ENCODE results near the gene CRK.

The CRK gene

DNA sequence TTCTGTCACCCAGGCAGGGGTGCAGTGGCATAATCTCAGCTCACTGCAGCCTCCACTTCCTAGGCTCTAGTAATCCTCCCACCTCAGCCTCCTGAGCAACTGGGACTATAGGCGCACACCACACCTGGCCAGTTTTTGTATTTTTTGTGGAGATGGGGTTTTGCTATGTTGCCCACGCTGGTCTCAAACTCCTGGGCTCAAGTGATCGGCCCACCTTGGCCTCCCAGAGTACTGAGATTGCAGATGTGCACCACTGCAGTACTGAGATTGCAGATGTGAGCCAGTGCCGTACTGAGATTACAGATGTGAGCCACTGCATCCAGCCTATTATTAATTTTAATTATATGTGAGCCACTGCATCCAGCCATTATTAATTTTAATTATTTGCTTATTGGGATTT, 13.8 kb downstream of the CRK start:
- TF ChIP-seq Cebpa-rat (IDR thresholded peaks at IDR 0.05): no peak
- H3K27me3 ChIP-seq: no peaks in the 10 kb centered on the region
- no peak overlapping the region for H3K9ac ChIP-seq
- peaks cover 29 to 99% (median 73%) of the 10 kb centered on the region in 11 experiments for H3K36me3 ChIP-seq
- H3K4me2 ChIP-seq: no peak overlapping the region
- no peak overlapping the region for H3K4me3 ChIP-seq
- H3K27ac ChIP-seq: no peak overlapping the region
- H3K9me3 ChIP-seq (replicated peaks in 1 of 11): no peaks in the 10 kb centered on the region
- H4K20me1 ChIP-seq: peaks cover 89 to 100% (median 100%) of the 10 kb centered on the region in 11 experiments
- peaks cover 5 to 14% (median 9%) of the 10 kb centered on the region in 10 experiments for H3K4me1 ChIP-seq

DNA sequence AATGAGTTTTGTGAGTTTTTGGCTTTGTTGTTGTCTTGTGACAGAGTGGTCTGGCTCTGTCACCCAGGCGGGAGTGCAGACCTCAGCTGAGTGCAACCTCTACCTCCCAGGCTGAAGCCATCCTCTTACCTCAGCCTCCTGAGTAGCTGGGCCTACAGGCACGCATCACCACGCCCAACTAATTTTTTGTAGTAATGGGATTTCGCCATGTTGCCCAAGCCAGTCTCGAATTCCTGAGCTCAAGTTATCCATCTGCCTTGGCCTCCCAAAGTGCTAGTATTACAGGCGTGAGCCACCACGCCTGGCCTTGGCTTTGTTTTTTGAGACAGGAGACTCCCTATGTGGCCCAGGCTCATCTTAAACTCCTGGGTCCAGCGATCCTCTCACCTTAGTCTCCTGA, 15.1 kb downstream of the CRK start:
- Histone ChIP-seq H3K4me3 (no peak overlapping the region), H4K20me1 (peaks cover 89 to 100% (median 100%) of the 10 kb centered on the region in 11 experiments), H3K27me3 (no peaks in the 10 kb centered on the region), H3K4me2 (no peak overlapping the region), H3K9me3 (replicated peaks in 1 of 11) (no peaks in the 10 kb centered on the region), H3K36me3 (peaks cover 38 to 99% (median 80%) of the 10 kb centered on the region in 11 experiments), H3K27ac (no peak overlapping the region), H3K9ac (no peak overlapping the region), H3K4me1 (0 out of 20 replicates have a peak, but pooled peaks cover 0 to 1% (median 0%) of the 10 kb centered on the region in 10 experiments)
- TF ChIP-seq Cebpa-rat (IDR thresholded peaks at IDR 0.05): no peak

DNA sequence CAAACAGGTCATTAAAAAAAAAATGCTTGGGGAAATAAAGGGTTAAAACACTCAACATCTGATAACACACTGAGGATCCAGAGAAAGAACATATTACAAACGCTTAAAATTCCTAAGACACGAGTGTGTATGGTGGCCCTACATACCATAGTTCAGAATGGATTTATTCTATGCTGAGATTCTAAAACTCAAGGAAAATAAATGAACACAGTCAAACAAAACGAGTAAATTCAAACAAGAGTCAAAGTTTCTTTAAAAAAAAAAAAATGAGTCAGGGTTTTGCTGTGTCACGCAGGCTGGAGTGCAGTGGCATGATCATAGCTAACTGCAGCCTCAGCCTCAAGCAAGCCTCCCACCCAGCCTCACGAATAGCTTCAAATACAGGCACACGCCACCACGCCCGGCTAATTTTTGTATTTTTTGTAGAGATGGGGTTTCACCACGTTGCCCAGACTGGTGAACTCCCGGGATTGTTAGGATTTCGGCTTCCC, 17.4 kb downstream of the CRK start:
- Histone ChIP-seq H3K27ac (no peak overlapping the region), H3K4me1 (no peaks in the 10 kb centered on the region), H3K4me3 (no peak overlapping the region), H3K36me3 (peaks cover 44 to 100% (median 84%) of the 10 kb centered on the region in 11 experiments), H3K4me2 (no peak overlapping the region), H3K9me3 (replicated peaks in 1 of 11) (no peaks in the 10 kb centered on the region), H4K20me1 (peaks cover 86 to 100% (median 100%) of the 10 kb centered on the region in 11 experiments), H3K9ac (no peak overlapping the region), H3K27me3 (no peaks in the 10 kb centered on the region)
- no peak for TF ChIP-seq Cebpa-rat (IDR thresholded peaks at IDR 0.05)

DNA sequence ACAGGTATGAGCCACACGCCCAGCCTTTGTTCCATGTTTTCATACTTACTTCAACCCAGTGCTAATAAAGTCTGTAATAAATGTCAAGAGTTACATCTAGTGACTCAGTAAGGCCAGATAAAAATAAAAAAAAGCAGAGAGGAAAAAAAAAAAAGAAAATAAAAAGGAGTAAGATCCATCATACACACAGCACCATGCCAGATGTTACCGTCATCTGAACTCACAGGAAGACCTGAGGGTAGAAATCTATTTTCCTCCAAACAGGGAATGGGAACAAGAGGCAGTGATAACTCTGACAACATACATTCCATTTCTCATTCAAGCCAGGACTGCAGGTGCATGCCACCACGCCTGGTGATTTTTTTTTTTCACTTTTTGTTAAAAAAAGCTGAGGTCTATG, 20.7 kb downstream of the CRK start:
- H3K4me2 ChIP-seq: no peak overlapping the region
- H3K4me3 ChIP-seq: no peak overlapping the region
- no peaks in the 10 kb centered on the region for H3K9me3 ChIP-seq (replicated peaks in 1 of 11)
- peaks cover 67 to 100% (median 87%) of the 10 kb centered on the region in 11 experiments for H3K36me3 ChIP-seq
- H4K20me1 ChIP-seq: peaks cover 73 to 100% (median 100%) of the 10 kb centered on the region in 11 experiments
- TF ChIP-seq Cebpa-rat (IDR thresholded peaks at IDR 0.05): no peak
- peak overlapping the region in 1 of 11 experiments; percentile 4; a peak in 1 of 22 replicates for H3K9ac ChIP-seq
- peaks cover 8 to 20% (median 14%) of the 10 kb centered on the region in 10 experiments for H3K4me1 ChIP-seq
- no peak overlapping the region for H3K27ac ChIP-seq
- no peaks in the 10 kb centered on the region for H3K27me3 ChIP-seq

DNA sequence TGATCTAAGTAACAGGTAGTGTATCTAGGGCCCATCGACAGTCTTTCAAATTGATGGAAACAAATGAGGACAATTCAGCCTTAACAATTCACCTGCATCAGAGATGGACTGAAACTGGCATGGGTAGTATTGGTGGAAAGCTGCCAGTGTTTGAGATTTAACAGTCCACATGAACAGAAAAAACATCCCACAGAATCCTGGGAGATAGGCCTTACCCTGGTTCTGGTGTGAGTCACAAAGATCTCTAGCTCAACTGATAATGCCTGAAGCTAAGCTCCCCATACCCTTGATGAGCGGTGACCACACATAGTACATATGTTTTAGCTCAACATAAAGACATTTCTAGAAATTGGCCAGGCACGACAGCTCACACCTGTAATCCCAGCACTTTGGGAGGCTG, 21.9 kb downstream of the CRK start:
- H3K4me2 ChIP-seq: no peak overlapping the region
- no peak overlapping the region for H3K4me3 ChIP-seq
- no peaks in the 10 kb centered on the region for H3K9me3 ChIP-seq (replicated peaks in 1 of 11)
- TF ChIP-seq Cebpa-rat (IDR thresholded peaks at IDR 0.05): no peak
- H3K9ac ChIP-seq: no peak overlapping the region
- H3K4me1 ChIP-seq: peaks cover 8 to 20% (median 14%) of the 10 kb centered on the region in 10 experiments
- H3K27ac ChIP-seq: no peak overlapping the region
- H3K36me3 ChIP-seq: peaks cover 78 to 100% (median 95%) of the 10 kb centered on the region in 11 experiments
- no peaks in the 10 kb centered on the region for H3K27me3 ChIP-seq
- peaks cover 68 to 100% (median 100%) of the 10 kb centered on the region in 11 experiments for H4K20me1 ChIP-seq

DNA sequence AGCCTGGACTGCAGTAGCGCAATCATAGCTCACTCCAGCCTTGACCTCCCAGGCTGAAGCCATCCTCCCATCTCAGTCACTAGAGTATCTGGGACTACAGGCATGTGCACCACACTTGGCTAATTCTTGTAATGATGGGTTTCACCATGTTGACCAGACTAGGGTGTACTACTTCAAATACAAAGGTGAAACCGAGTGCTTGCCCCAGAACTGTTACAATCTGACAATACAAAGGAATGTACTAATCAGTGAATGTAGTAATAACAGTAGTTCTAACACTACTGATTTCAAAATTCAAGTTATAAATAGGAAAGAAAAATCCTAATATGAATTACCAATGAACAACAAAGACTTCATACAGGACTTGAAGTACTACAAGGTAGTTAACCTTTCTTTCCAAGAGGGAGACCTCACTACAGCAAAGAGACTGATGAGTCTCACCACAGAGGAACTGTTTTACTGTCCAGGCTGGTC, 24.4 kb downstream of the CRK start:
- peaks cover 51 to 100% (median 100%) of the 10 kb centered on the region in 11 experiments for H4K20me1 ChIP-seq
- peak overlapping the region in 9 of 11 experiments; percentile 1 to 59 (median 31); a peak in 9 of 22 replicates for H3K4me2 ChIP-seq
- TF ChIP-seq Cebpa-rat (IDR thresholded peaks at IDR 0.05): no peak
- H3K27me3 ChIP-seq: no peaks in the 10 kb centered on the region
- peak overlapping the region in 4 of 11 experiments; percentile 1 to 43 (median 8); a peak in 2 of 22 replicates for H3K9ac ChIP-seq
- H3K4me3 ChIP-seq: no peak overlapping the region
- no peak overlapping the region for H3K27ac ChIP-seq
- H3K4me1 ChIP-seq: peaks cover 8 to 20% (median 14%) of the 10 kb centered on the region in 10 experiments
- H3K9me3 ChIP-seq (replicated peaks in 1 of 11): no peaks in the 10 kb centered on the region
- H3K36me3 ChIP-seq: peaks cover 84 to 100% (median 97%) of the 10 kb centered on the region in 11 experiments

DNA sequence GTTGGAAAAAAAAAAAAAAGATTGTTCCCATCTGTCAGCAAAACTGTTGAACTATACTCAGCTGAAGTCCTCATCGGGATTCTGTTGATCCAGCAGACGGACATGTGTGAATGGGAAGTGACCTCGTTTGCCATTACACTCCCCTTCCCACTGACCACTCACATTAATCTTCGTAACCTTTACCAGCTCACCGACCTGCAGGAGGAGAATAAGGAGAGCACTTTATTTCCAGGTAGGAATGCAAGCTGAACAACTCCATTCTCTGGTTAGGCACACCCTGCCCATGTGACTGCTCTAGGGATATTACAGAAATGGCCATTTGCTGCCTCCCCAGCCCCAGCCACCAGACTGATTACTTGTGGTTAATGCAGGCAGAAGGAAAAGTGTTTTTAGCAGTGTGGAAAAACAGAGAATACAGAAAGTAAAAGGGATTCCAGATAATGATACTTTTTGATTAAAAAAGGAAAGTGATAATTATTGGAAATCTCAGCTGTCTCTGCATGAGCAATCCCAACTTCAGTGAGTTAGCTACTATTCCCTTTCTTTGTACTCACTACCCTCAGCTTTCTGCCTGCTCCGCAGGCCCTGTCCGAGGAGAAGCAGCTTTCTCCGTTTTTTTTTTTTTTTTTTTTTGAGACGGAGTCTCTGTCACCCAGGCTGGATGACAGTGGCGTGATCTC, 32.4 kb downstream of the CRK start:
- H4K20me1 ChIP-seq: peaks cover 26 to 94% (median 78%) of the 10 kb centered on the region in 11 experiments
- H3K27ac ChIP-seq: no peak overlapping the region
- no peak overlapping the region for H3K4me2 ChIP-seq
- H3K27me3 ChIP-seq: no peaks in the 10 kb centered on the region
- TF ChIP-seq Cebpa-rat (IDR thresholded peaks at IDR 0.05): no peak
- H3K9ac ChIP-seq: no peak overlapping the region
- no peaks in the 10 kb centered on the region for H3K9me3 ChIP-seq (replicated peaks in 1 of 11)
- no peak overlapping the region for H3K4me3 ChIP-seq
- peaks cover 0 to 8% (median 0%) of the 10 kb centered on the region in 10 experiments; a peak in 1 of 20 replicates for H3K4me1 ChIP-seq
- H3K36me3 ChIP-seq: peaks cover 82 to 97% (median 90%) of the 10 kb centered on the region in 11 experiments

DNA sequence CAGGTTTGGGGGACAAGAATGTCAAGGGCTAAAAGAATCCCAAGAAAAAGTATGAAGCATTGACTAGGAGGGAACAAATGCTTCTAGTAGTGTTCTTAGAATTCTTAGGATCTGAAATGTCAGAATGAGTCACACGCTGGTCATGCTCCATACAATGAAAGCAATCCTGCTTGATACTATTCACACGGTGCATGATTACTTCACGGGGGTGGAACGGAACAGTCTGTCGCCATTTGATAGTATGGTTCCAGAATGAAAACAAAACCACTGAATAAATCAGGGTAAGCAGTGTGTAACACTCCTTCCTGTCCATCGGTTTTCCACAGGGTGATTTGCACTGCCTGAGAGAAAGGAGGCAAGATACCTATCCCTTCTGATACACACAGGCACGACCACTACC, 33.1 kb downstream of the CRK start:
- Histone ChIP-seq H3K27ac (no peak overlapping the region), H3K27me3 (no peaks in the 10 kb centered on the region), H3K4me3 (no peak overlapping the region), H3K9me3 (replicated peaks in 1 of 11) (no peaks in the 10 kb centered on the region), H3K4me1 (peaks cover 0 to 8% (median 0%) of the 10 kb centered on the region in 10 experiments; a peak in 1 of 20 replicates), H3K36me3 (peaks cover 76 to 97% (median 90%) of the 10 kb centered on the region in 11 experiments), H4K20me1 (peaks cover 25 to 94% (median 71%) of the 10 kb centered on the region in 11 experiments), H3K4me2 (no peak overlapping the region), H3K9ac (no peak overlapping the region)
- TF ChIP-seq Cebpa-rat (IDR thresholded peaks at IDR 0.05): no peak

DNA sequence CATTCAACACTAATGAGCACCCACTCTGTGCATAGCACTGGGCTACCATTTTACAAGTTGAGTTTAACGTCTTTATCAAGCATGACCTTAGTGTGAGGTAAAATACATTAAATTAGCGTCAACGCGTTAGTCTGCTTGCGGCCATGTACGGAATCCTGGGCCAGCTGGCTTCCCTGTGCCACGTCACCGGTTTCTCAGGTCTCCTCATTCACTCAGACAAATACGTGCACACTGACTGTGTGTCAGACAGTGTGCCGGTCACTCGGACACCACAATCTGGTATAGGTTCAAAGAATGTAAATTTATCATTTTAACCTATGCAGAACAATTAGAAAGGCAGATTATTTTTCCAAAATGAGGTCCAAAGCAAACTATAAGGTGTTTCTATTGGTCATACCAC, 34.6 kb downstream of the CRK start:
- Histone ChIP-seq H4K20me1 (peaks cover 20 to 88% (median 57%) of the 10 kb centered on the region in 11 experiments), H3K4me1 (peaks cover 0 to 8% (median 0%) of the 10 kb centered on the region in 10 experiments; a peak in 1 of 20 replicates), H3K4me2 (no peak overlapping the region), H3K9me3 (replicated peaks in 1 of 11) (no peaks in the 10 kb centered on the region), H3K9ac (no peak overlapping the region), H3K27ac (no peak overlapping the region), H3K4me3 (no peak overlapping the region), H3K36me3 (peaks cover 67 to 97% (median 87%) of the 10 kb centered on the region in 11 experiments), H3K27me3 (no peaks in the 10 kb centered on the region)
- TF ChIP-seq Cebpa-rat (IDR thresholded peaks at IDR 0.05): no peak
